ENCODE data around the gene GGA3.

GGA3 gene

DNA sequence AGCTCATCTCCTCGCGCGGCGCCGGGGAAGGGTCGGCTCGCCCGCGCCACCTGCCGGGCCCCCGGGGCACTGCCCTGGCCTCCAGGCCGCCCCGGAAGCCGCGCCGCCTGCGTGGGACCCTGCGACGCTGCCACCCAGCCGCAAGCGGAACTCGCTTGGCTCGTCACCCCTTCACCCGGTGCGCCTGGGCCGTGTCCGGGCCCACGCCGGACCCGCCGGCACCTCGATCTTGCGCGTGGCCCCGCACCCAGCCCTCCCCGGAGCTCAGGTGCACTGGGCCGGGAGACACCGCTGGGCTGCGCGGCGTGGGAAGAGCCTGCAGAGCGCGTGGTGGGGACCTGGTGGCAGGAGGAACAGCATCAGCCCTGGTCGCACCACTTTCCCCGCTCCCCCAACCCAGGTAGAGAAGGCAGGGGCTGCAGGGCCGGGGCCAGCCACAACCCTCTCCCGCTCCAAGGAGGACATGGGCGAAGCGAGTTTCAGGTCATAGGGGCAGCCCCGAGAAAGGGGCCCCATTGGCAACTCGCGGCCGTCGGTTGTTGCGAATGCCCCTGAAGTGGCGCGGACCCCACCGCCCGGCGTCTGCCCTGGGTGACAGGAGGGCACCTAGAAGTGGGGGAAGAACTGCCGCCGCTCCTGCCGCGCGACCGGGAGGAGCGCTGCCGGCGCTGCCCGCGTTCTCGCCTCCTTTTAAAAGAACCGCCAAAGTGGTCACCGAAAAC, 10.0 kb upstream of the GGA3 start:
- peak; percentile 96 for DNase-seq (ENCODE audit: insufficient read length)
- TF ChIP-seq TAF1 (IDR thresholded peaks at IDR 0.05; ENCODE audit: borderline replicate concordance, low read depth, low read length) (no peak), POLR2AphosphoS5 (IDR thresholded peaks at IDR 0.05; ENCODE audit: low read depth, low read length) (no peak), POLR2A (IDR thresholded peaks at IDR 0.05; ENCODE audit: low read depth, low read length) (peak; percentile 62; the same call in 1 of the 2 replicates)
- FAIRE-seq = peak; percentile 98

DNA sequence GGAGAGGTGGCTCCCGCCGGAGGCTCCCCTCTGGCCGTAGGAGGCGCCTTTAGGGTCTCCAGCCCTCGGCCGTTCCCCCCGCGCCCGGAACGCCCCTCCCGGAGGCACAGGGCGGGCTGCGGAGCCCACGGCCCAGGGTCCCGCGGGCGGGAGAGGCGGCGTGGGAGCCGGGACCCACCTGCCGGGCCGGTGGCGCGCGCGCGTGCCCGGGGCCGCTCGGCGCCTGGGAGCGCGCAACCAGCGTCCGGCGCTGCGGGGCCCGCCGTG, 9.5 kb upstream of the GGA3 start, which contains the start of gene MIF4GD:
Gene MIF4GD, minus strand, starts transcription at position 266 of the 267 bp plus-strand sequence. CDS start 1,036 bp downstream, outside the sequence.
- FAIRE-seq (no peak), DNase-seq (ENCODE audit: insufficient read length) (no peak)
- TF ChIP-seq POLR2A (IDR thresholded peaks at IDR 0.05; ENCODE audit: low read depth, low read length) (no peak; the same call in 1 of the 2 replicates), TAF1 (IDR thresholded peaks at IDR 0.05; ENCODE audit: borderline replicate concordance, low read depth, low read length) (no peak), POLR2AphosphoS5 (IDR thresholded peaks at IDR 0.05; ENCODE audit: low read depth, low read length) (no peak)

DNA sequence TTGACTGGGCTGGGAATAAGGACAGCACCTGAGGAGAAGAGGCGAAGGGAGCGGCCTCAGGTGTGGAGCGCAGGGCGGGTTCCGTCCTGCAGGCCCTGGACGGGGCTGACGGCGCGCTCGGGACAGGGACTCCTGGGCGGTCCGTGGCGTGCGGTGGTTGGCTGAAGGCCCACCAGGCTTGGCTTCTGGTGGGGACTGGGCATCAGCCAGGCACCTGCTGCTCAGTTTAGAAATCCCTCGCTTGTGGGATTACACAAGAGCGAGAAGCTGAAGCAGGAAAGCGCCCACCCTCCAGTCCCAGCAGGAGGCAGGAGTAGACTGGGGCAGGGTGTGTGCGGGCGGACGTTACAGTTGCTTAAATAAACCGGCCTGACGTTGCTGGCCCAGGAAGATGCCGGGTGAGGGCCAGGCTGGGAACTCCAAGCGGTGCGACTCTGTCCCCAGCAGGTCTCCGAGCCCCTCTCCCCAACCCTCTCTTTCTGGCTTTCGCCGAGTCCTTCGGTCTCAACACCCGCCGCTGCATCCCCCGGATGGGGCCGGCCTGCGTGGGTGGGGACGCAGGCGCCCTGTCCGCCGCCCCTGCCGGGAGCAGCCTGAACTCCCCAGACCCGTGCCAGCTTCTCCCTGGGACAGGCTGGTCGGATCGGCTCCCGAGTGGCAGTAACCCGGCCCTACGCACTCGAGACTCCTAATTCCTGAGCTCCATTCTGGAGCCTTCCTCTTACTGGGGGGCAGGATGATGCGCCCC, 9.0 kb upstream of the GGA3 start:
- FAIRE-seq (no peak), DNase-seq (ENCODE audit: insufficient read length) (peak; percentile 67)
- TF ChIP-seq TAF1 (IDR thresholded peaks at IDR 0.05; ENCODE audit: borderline replicate concordance, low read depth, low read length) (0 out of 2 replicates have a peak, but pooled peaks have one; percentile 35), POLR2A (IDR thresholded peaks at IDR 0.05; ENCODE audit: low read depth, low read length) (peak; percentile 6; the same call in 1 of the 2 replicates), POLR2AphosphoS5 (IDR thresholded peaks at IDR 0.05; ENCODE audit: low read depth, low read length) (peak; percentile 61; the same call in 1 of the 2 replicates)

DNA sequence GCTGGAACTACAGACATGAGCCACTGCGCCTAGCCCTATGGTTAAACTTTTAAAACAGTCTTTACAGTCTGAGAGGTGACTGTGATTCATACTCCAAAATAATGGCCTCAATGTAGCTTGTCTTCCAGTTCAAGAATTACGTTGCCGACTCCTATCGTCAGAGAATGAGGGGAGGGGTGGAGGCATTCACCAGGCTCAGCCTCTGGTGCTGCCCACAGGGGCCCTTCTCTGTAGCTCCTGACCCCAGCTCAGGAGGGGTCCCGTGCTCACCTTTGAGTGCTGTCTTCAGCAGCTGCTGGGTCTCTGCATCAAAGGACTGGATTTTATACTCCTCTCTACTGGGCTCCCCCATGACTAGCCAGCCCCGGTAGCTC, 8.4 kb upstream of the GGA3 start:
- no peak for TF ChIP-seq POLR2A (IDR thresholded peaks at IDR 0.05; ENCODE audit: low read depth, low read length)
- no peak for TF ChIP-seq TAF1 (IDR thresholded peaks at IDR 0.05; ENCODE audit: borderline replicate concordance, low read depth, low read length)
- no peak for FAIRE-seq
- no peak for DNase-seq (ENCODE audit: insufficient read length)

DNA sequence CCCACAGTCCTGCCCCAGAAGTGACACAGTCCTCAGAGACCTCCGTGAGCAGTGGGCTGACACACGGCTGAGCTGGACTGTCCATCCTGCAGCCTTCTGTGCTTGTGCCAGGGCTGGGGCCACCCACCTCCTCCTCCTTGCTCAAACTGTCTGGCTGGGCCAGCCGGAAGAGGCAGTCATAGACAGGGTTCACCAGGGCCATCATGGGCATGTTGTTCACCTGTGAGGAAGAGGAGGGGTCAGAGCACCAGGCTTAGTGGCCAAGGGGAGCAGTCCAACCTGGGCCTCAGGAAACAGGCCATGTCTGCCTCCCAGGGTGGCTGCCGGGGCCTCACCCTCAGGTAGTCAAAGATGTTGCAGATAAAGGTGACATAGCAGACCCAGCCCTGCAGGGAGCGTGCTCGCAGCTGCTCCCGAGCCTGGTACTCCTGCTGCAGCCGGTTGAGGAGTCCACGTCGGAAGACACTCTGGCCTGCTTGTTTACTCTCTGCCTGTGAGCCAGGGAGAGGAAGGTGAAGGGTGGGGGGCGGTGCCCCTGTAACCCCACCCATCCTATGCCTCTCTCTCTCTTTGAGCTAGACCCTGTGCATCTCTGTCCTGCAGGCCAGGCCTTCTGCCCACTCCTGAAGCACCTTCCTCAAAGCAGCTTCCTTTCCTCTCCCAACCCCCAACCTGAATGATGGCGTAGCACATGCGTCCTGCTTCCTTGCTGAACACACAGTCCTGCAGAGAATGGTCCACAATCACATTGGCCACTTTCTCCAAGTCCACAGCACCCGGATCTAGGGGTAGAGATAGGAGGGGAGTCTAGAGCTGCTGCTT, 6.2 kb upstream of the GGA3 start:
- FAIRE-seq (no peak), DNase-seq (ENCODE audit: insufficient read length) (no peak)
- no peak; the same call in 1 of the 2 replicates for TF ChIP-seq POLR2AphosphoS5 (IDR thresholded peaks at IDR 0.05; ENCODE audit: low read depth, low read length)
- no peak; the same call in 1 of the 2 replicates for TF ChIP-seq POLR2A (IDR thresholded peaks at IDR 0.05; ENCODE audit: low read depth, low read length)
- no peak for TF ChIP-seq TAF1 (IDR thresholded peaks at IDR 0.05; ENCODE audit: borderline replicate concordance, low read depth, low read length)

DNA sequence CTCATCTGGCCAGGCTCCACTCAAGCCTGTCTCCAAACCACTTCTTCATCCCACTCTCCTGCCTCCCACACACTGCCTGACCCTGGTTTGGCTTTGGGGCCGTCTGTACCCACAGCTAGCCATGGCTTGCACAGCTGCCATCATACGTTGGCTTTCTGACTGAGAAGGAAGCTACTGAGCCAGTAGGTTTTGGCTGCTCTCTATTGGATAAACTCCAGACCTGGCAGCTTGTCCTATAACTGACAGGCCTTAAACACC, 5.7 kb upstream of the GGA3 start:
- DNase-seq (ENCODE audit: insufficient read length) (no peak), FAIRE-seq (no peak)
- TF ChIP-seq TAF1 (IDR thresholded peaks at IDR 0.05; ENCODE audit: borderline replicate concordance, low read depth, low read length) (no peak), POLR2AphosphoS5 (IDR thresholded peaks at IDR 0.05; ENCODE audit: low read depth, low read length) (no peak), POLR2A (IDR thresholded peaks at IDR 0.05; ENCODE audit: low read depth, low read length) (no peak)

DNA sequence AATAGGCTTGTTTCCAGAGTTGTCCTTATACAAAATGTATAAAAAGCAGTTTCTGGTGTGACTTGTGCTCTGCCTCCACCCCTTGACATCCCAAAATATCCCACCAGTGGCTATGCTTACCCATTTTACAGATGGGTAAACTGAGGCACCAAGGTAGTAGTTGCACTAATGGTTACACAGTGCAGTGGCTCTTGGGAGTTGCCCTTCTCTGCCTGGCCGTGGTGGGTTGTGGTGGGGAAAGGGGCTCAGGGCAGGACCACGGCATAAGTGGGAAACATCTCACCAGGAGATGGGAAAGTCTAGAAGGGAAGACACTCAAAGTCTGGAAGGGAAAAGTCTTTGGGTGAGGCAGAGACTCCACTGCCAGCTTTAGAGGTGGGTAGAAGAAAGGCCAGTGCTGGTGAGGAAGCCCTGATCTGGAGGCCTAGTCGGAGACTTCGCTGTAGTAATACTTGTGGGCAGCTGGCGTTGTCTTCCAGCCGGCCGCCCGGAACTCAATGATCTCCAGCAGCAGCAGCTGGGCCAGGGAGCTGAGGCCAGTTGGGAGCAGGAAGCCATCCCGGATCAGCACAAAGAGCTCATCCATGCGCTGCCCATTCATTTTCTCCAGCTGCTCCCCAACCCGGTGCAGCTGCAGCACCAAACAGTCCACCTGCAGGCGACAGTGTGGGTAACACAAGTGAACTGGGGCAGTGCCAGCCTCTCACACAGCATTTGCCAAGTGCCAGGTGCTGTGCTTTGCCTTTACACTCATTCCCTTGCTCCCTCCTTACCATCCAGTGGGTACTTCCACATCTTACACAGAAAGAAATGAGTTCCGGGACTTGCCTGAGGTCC, 5.1 kb upstream of the GGA3 start:
- no peak for DNase-seq (ENCODE audit: insufficient read length)
- no peak for FAIRE-seq
- TF ChIP-seq POLR2A (IDR thresholded peaks at IDR 0.05; ENCODE audit: low read depth, low read length) (no peak; the same call in 1 of the 2 replicates), POLR2AphosphoS5 (IDR thresholded peaks at IDR 0.05; ENCODE audit: low read depth, low read length) (no peak), TAF1 (IDR thresholded peaks at IDR 0.05; ENCODE audit: borderline replicate concordance, low read depth, low read length) (no peak)

DNA sequence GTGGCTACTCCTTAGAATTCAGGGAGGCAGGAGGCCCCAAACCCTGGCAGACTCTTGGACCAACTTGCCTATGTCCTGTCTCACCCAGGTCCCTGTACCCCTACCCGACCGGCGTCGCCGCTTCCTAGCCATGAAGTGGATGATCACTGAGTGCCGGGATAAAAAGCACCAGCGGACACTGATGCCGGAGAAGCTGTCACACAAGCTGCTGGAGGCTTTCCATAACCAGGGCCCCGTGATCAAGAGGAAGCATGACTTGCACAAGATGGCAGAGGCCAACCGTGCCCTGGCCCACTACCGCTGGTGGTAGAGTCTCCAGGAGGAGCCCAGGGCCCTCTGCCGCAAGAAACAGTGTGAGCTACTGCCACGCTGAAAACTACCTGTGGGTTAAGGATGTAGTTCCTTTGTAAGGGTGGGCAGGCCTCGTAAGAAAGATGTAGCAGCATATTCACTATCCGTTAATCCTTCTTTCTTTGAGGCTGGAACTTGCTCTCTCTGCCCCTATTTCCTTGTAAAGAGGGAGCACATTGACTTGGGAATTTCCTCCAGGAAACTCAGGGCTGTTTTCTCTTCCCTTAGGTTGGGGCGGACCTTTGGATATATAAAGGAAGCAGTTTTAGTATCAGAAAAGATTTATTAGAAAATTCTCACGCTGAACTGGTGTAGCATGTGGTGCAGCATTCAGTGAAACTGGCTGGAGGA, 4.4 kb upstream of the GGA3 start:
- TF ChIP-seq POLR2AphosphoS5 (IDR thresholded peaks at IDR 0.05; ENCODE audit: low read depth, low read length) (no peak), POLR2A (IDR thresholded peaks at IDR 0.05; ENCODE audit: low read depth, low read length) (no peak), TAF1 (IDR thresholded peaks at IDR 0.05; ENCODE audit: borderline replicate concordance, low read depth, low read length) (no peak)
- DNase-seq (ENCODE audit: insufficient read length) = no peak
- no peak for FAIRE-seq

DNA sequence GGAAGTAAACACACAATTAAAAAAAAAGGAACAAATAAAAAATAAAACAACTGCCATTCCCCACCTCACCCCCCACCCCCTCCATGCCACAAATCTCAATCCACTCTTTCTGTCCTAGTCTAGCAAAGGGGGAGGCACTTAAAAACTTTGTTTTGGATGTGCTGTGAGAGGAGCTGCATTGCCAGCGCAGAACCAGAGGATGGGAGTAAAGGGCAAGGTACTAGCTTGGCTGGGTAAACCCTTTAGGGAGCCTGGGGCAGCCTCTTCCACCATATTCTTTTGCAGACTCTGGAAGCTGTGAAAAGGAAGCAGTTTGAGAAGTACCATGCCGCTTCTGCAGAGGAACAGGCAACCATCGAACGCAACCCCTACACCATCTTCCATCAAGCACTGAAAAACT, 1.6 kb upstream of the GGA3 start:
- no peak for TF ChIP-seq POLR2AphosphoS5 (IDR thresholded peaks at IDR 0.05; ENCODE audit: low read depth, low read length)
- TF ChIP-seq TAF1 (IDR thresholded peaks at IDR 0.05; ENCODE audit: borderline replicate concordance, low read depth, low read length) = no peak
- TF ChIP-seq POLR2A (IDR thresholded peaks at IDR 0.05; ENCODE audit: low read depth, low read length) = no peak
- DNase-seq (ENCODE audit: insufficient read length) = no peak
- no peak for FAIRE-seq

DNA sequence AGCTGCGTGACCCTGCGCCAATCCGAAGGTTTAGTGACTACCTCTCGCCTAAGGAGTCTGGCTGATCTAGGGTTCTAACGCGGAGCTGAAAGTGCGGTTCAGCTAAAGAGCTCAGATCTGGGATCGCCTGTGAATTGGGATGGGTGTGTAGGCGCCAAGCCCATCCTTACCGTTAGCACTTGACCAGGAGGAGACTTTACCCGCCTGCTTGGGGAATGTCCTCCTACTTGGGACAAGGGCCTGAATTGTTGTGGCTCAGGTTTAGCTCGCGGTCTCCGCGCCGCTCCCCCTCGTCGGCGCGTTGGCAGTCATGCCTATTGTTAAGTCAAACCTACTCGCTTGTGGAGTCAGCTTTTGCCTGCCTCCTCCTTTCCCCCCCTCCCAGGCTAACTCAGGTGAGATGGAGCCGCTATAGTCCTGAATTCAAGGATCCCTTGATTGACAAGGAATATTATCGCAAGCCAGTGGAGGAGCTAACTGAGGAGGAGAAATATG, 753 bp upstream of the GGA3 start:
- DNase-seq (ENCODE audit: insufficient read length) (no peak), FAIRE-seq (no peak)
- TF ChIP-seq TAF1 (IDR thresholded peaks at IDR 0.05; ENCODE audit: borderline replicate concordance, low read depth, low read length) = no peak
- no peak; the same call in 1 of the 2 replicates for TF ChIP-seq POLR2A (IDR thresholded peaks at IDR 0.05; ENCODE audit: low read depth, low read length)
- no peak; the same call in 1 of the 2 replicates for TF ChIP-seq POLR2AphosphoS5 (IDR thresholded peaks at IDR 0.05; ENCODE audit: low read depth, low read length)
